CD8-positive, alpha-beta memory T cell (primary cell): ENCODE data around the gene CLSTN3. TPM values are rescaled to one million over a fixed set of nuclear protein-coding genes. Genes with fewer than 3 reads are reported as not detected.

Experiments
- CTCF ChIA-PET: fragments of 350-600 bp; sonication (Branson Sonifier 250); formaldehyde crosslinking; loops from one replicate; lab custom pipeline; 2021; ENCODE audit warnings: antibody characterized with exemption; lab: Charles Lee
- POLR2A ChIA-PET: fragments of 350-600 bp; sonication (Branson Sonifier 250); formaldehyde crosslinking; loops from one replicate; lab custom pipeline; 2021; ENCODE audit warnings: antibody characterized with exemption; lab: Charles Lee
- DNase-seq, 5 donors: peaks; one replicate each; pipeline versions ENCODE4 v3.0.0 to v3.0.0-alpha.2; 2020 to 2022; ENCODE audit warnings: mixed read lengths in 1 of 5
- H3K27ac ChIP-seq: one replicate; pipeline ENCODE4 v1.7.0; 2013; ENCODE audit warnings: low read depth, mild to moderate bottlenecking, low read length, moderate library complexity
- H3K27me3 ChIP-seq: 2 replicates; pipeline ENCODE4 v1.7.0; 2013; ENCODE audit warnings: low read length, mild to moderate bottlenecking; ENCODE audit not compliant: insufficient read depth, poor library complexity, severe bottlenecking
- H3K36me3 ChIP-seq: 2 replicates; pipeline ENCODE4 v1.7.0; 2013; ENCODE audit warnings: mild to moderate bottlenecking, low read length, moderate library complexity; ENCODE audit not compliant: insufficient read depth
- H3K4me1 ChIP-seq: 2 replicates; pipeline ENCODE4 v1.7.0; 2013; ENCODE audit warnings: mild to moderate bottlenecking, low read length, moderate library complexity; ENCODE audit not compliant: insufficient read depth
- H3K4me3 ChIP-seq: 2 replicates; pipeline ENCODE4 v1.7.0; 2013; ENCODE audit warnings: mild to moderate bottlenecking, low read length
- H3K9me3 ChIP-seq: 2 replicates; pipeline ENCODE4 v1.7.0; 2013; ENCODE audit warnings: mild to moderate bottlenecking, low read length
- H3K27ac Mint-ChIP-seq, 8 donors: one replicate each; pipeline ENCODE4 v1.8.0; 2020 to 2021; ENCODE audit warnings: mixed read lengths in 8 of 8, mild to moderate bottlenecking in 6 of 8, inconsistent platforms in 3 of 8, moderate library complexity in 3 of 8
- H3K27me3 Mint-ChIP-seq, 2 donors: one replicate each; pipeline ENCODE4 v1.8.0; 2020 to 2021; ENCODE audit warnings: mixed read lengths in 2 of 2, mild to moderate bottlenecking in 1 of 2, moderate library complexity in 1 of 2
- H3K36me3 Mint-ChIP-seq, 3 donors: one replicate each; pipeline ENCODE4 v1.8.0; 2020 to 2021; ENCODE audit warnings: mixed read lengths in 3 of 3, inconsistent platforms in 1 of 3, mild to moderate bottlenecking in 1 of 3
- H3K4me1 Mint-ChIP-seq, 3 donors: one replicate each; pipeline ENCODE4 v1.8.0; 2020 to 2021; ENCODE audit warnings: mixed read lengths in 3 of 3, inconsistent platforms in 1 of 3, mild to moderate bottlenecking in 1 of 3
- H3K4me3 Mint-ChIP-seq, 7 donors: one replicate each; pipeline ENCODE4 v1.8.0; 2020 to 2021; ENCODE audit warnings: mixed read lengths in 7 of 7, mild to moderate bottlenecking in 6 of 7, moderate library complexity in 4 of 7, inconsistent platforms in 2 of 7
- H3K9me3 Mint-ChIP-seq, 5 donors: one replicate each; pipeline ENCODE4 v1.8.0; 2020 to 2022; ENCODE audit warnings: mixed read lengths in 5 of 5, mild to moderate bottlenecking in 3 of 5, moderate library complexity in 2 of 5, inconsistent platforms in 1 of 5
- polyA plus RNA-seq: library from polyadenylated mRNA; unstranded; fragments of 300-500 nt; fragmentation: Illumina TruSeq; gene quantifications from one replicate; pipeline ENCODE4 v1.2.3, GENCODE V29; 2021
- total RNA-seq, 2 experiments: library from RNA; stranded (reverse); gene quantifications; one replicate each; pipeline ENCODE4 v1.2.3, GENCODE V29; 2021

Gene CLSTN3
- total and polyA plus RNA-seq, 3 experiments from 2014 or later = 7.7 to 17.7 (median 16.5) TPM

- CTCF ChIA-PET = interaction anchor here (1.3 kb wide), 1 partner anchor 10 kb away, joined by 4 read pairs; no protein-coding TSS in a partner anchor
- DNase-seq = no peak
- Mint-ChIP-seq H3K36me3 (peaks cover 10 to 78% (median 16%) of the 10 kb centered on the region in 3 donors), H3K27me3 (no peaks in the 10 kb centered on the region), H3K9me3 (no peaks in the 10 kb centered on the region), H3K4me1 (no peaks in the 10 kb centered on the region), H3K27ac (peak overlapping the region in 2 of 8 donors; percentile 0 to 47), H3K4me3 (no peak overlapping the region)
- H3K4me3 ChIP-seq = no peak overlapping the region
- H3K27me3 ChIP-seq = no peaks in the 10 kb centered on the region
- no peaks in the 10 kb centered on the region for H3K9me3 ChIP-seq
- H3K4me1 ChIP-seq = no peaks in the 10 kb centered on the region
- H3K27ac ChIP-seq = no peak overlapping the region
- POLR2A ChIA-PET = interaction anchor here (0.6 kb wide), 1 partner anchor 112 kb away, joined by 5 read pairs; no protein-coding TSS in a partner anchor
- peaks cover 6% of the 10 kb centered on the region for H3K36me3 ChIP-seq
These were observed 25.4 kb downstream of the CLSTN3 start for GRCh38 chr12:7155471-7156034.

- Mint-ChIP-seq H3K27ac (peak overlapping the region in 1 of 8 donors; percentile 2), H3K4me3 (no peak overlapping the region), H3K36me3 (peaks cover 10 to 70% (median 14%) of the 10 kb centered on the region in 3 donors), H3K27me3 (peaks cover 0 to 1% of the 10 kb centered on the region in 2 donors), H3K9me3 (no peaks in the 10 kb centered on the region), H3K4me1 (no peaks in the 10 kb centered on the region)
- no peaks in the 10 kb centered on the region for H3K36me3 ChIP-seq
- ChIA-PET CTCF (no interaction called here), POLR2A (no interaction called here)
- H3K27me3 ChIP-seq = no peaks in the 10 kb centered on the region
- no peak overlapping the region for H3K27ac ChIP-seq
- H3K9me3 ChIP-seq = no peaks in the 10 kb centered on the region
- DNase-seq = no peak
- H3K4me1 ChIP-seq = no peaks in the 10 kb centered on the region
- H3K4me3 ChIP-seq = no peak overlapping the region
These were observed 26.4 kb downstream of the CLSTN3 start for GRCh38 chr12:7156259-7157197.

- H3K4me1 ChIP-seq = no peaks in the 10 kb centered on the region
- Mint-ChIP-seq H3K9me3 (no peaks in the 10 kb centered on the region), H3K4me1 (peaks cover 0 to under 1% (median under 1%) of the 10 kb centered on the region in 3 donors), H3K4me3 (no peak overlapping the region), H3K36me3 (peaks cover 10 to 62% (median 14%) of the 10 kb centered on the region in 3 donors), H3K27ac (no peak overlapping the region), H3K27me3 (peaks cover under 1 to 5% of the 10 kb centered on the region in 2 donors)
- no peaks in the 10 kb centered on the region for H3K27me3 ChIP-seq
- H3K9me3 ChIP-seq = no peaks in the 10 kb centered on the region
- no peak overlapping the region for H3K27ac ChIP-seq
- ChIA-PET CTCF (no interaction called here), POLR2A (no interaction called here)
- no peak overlapping the region for H3K4me3 ChIP-seq
- H3K36me3 ChIP-seq = no peaks in the 10 kb centered on the region
- no peak for DNase-seq
These were observed 27.2 kb downstream of the CLSTN3 start for GRCh38 chr12:7157391-7157790.

- peaks cover 13 to 15% of the 10 kb centered on the region in 2 donors for H3K27me3 Mint-ChIP-seq
- H3K9me3 Mint-ChIP-seq = no peaks in the 10 kb centered on the region
- Histone ChIP-seq H3K9me3 (no peaks in the 10 kb centered on the region), H3K27me3 (peaks cover 7% of the 10 kb centered on the region), H3K4me1 (peaks cover 11% of the 10 kb centered on the region), H3K4me3 (no peak overlapping the region), H3K27ac (no peak overlapping the region), H3K36me3 (no peaks in the 10 kb centered on the region)
- peak overlapping the region in 2 of 8 donors; percentile 54 to 55 for H3K27ac Mint-ChIP-seq
- H3K36me3 Mint-ChIP-seq = peaks cover 9 to 46% (median 11%) of the 10 kb centered on the region in 3 donors
- peaks cover 8 to 12% (median 8%) of the 10 kb centered on the region in 3 donors for H3K4me1 Mint-ChIP-seq
- ChIA-PET POLR2A (interaction anchor here (0.6 kb wide), 1 partner anchor 245 kb away, joined by 4 read pairs; no protein-coding TSS in a partner anchor), CTCF (no interaction called here)
- no peak for DNase-seq
- H3K4me3 Mint-ChIP-seq = no peak overlapping the region
These were observed 28.8 kb downstream of the CLSTN3 start for GRCh38 chr12:7158781-7159609.

- Mint-ChIP-seq H3K27me3 (peaks cover 19 to 22% of the 10 kb centered on the region in 2 donors), H3K4me3 (no peak overlapping the region), H3K4me1 (peaks cover 8 to 12% (median 8%) of the 10 kb centered on the region in 3 donors), H3K27ac (peak overlapping the region in 2 of 8 donors; percentile 74 to 75), H3K9me3 (no peaks in the 10 kb centered on the region), H3K36me3 (peaks cover 2 to 34% (median 6%) of the 10 kb centered on the region in 3 donors)
- Histone ChIP-seq H3K4me3 (no peak overlapping the region), H3K27ac (no peak overlapping the region), H3K4me1 (peaks cover 11% of the 10 kb centered on the region), H3K27me3 (peaks cover 7% of the 10 kb centered on the region), H3K9me3 (no peaks in the 10 kb centered on the region), H3K36me3 (no peaks in the 10 kb centered on the region)
- CTCF ChIA-PET = no interaction called here
- POLR2A ChIA-PET = no interaction called here
- no peak for DNase-seq
These were observed 30.0 kb downstream of the CLSTN3 start for GRCh38 chr12:7160183-7160582.

- H3K4me3 ChIP-seq = no peak overlapping the region
- no peak overlapping the region for H3K4me3 Mint-ChIP-seq
- peaks cover 7% of the 10 kb centered on the region for H3K27me3 ChIP-seq
- POLR2A ChIA-PET = no interaction called here
- H3K27ac Mint-ChIP-seq = peak overlapping the region in 1 of 8 donors; percentile 1
- no peaks in the 10 kb centered on the region for H3K9me3 Mint-ChIP-seq
- no peak for DNase-seq
- H3K27ac ChIP-seq = no peak overlapping the region
- CTCF ChIA-PET = no interaction called here
- peaks cover 22 to 30% of the 10 kb centered on the region in 2 donors for H3K27me3 Mint-ChIP-seq
- H3K36me3 ChIP-seq = no peaks in the 10 kb centered on the region
- peaks cover 8 to 12% (median 8%) of the 10 kb centered on the region in 3 donors for H3K4me1 Mint-ChIP-seq
- no peaks in the 10 kb centered on the region for H3K9me3 ChIP-seq
- peaks cover 0 to 24% (median 3%) of the 10 kb centered on the region in 3 donors for H3K36me3 Mint-ChIP-seq
- peaks cover 11% of the 10 kb centered on the region for H3K4me1 ChIP-seq
These were observed 31.2 kb downstream of the CLSTN3 start for GRCh38 chr12:7161327-7161726.

- H3K9me3 ChIP-seq = no peaks in the 10 kb centered on the region
- Mint-ChIP-seq H3K9me3 (no peaks in the 10 kb centered on the region), H3K27me3 (peaks cover 25 to 35% of the 10 kb centered on the region in 2 donors), H3K4me3 (no peak overlapping the region), H3K4me1 (peaks cover 8 to 12% (median 8%) of the 10 kb centered on the region in 3 donors), H3K27ac (peak overlapping the region in 1 of 8 donors; percentile 1), H3K36me3 (peaks cover 0 to 20% (median 3%) of the 10 kb centered on the region in 3 donors)
- H3K4me3 ChIP-seq = no peak overlapping the region
- ChIA-PET CTCF (interaction anchor here (1.4 kb wide), 1 partner anchor 17 kb away, joined by 4 read pairs; no protein-coding TSS in a partner anchor), POLR2A (no interaction called here)
- H3K4me1 ChIP-seq = peaks cover 11% of the 10 kb centered on the region
- no peaks in the 10 kb centered on the region for H3K36me3 ChIP-seq
- DNase-seq = no peak
- H3K27ac ChIP-seq = no peak overlapping the region
- peaks cover 7% of the 10 kb centered on the region for H3K27me3 ChIP-seq
These were observed 31.6 kb downstream of the CLSTN3 start for GRCh38 chr12:7161811-7162210.
